Neural cell (in vitro differentiated cells): ENCODE data around the gene PHYHD1. TPM values are rescaled to one million over a fixed set of nuclear protein-coding genes. Genes with fewer than 3 reads are reported as not detected.

Experiments
- H2AFZ ChIP-seq: fragments of 200-600, 300-800 bp; sonication (generic), shearing (Covaris generic); 2 replicates; pipeline ENCODE4 v1.6.0; 2014; ENCODE audit warnings: low read depth, mild to moderate bottlenecking, antibody characterized with exemption, low read length, moderate library complexity
- H3F3A ChIP-seq: fragments of 200-600 bp; shearing (Covaris generic); 2 replicates; pipeline ENCODE4 v1.6.1; 2016; ENCODE audit warnings: mild to moderate bottlenecking, moderate library complexity, mixed read lengths, antibody characterized with exemption, low read length; ENCODE audit not compliant: insufficient read depth, poor library complexity, severe bottlenecking
- H3K27ac ChIP-seq: fragments of 200-600, 300-800 bp; sonication (generic), shearing (Covaris generic); 2 replicates; pipeline ENCODE4 v1.5.1; 2014; ENCODE audit warnings: mild to moderate bottlenecking, low read length, moderate library complexity
- H3K27me3 ChIP-seq: fragments of 300-800, 200-600 bp; sonication (generic), shearing (Covaris generic); 2 replicates; pipeline ENCODE4 v1.6.0; 2014; ENCODE audit warnings: mild to moderate bottlenecking, low read depth, low read length, moderate library complexity; ENCODE audit not compliant: insufficient read depth
- H3K36me3 ChIP-seq: fragments of 300-800, 200-600 bp; sonication (generic), shearing (Covaris generic); 2 replicates; pipeline ENCODE4 v1.5.1; 2014; ENCODE audit warnings: mild to moderate bottlenecking, antibody characterized with exemption, low read length, moderate library complexity; ENCODE audit not compliant: insufficient read depth
- H3K4me2 ChIP-seq: fragments of 300-800, 200-600 bp; sonication (generic), shearing (Covaris generic); 2 replicates; pipeline ENCODE4 v1.6.0; 2014; ENCODE audit warnings: mild to moderate bottlenecking, low read length
- H3K4me3 ChIP-seq: fragments of 300-800, 200-600 bp; sonication (generic), shearing (Covaris generic); 2 replicates; pipeline ENCODE4 v1.5.1; 2014; ENCODE audit warnings: mild to moderate bottlenecking, low read length, moderate library complexity
- H3K79me2 ChIP-seq: fragments of 200-600 bp; shearing (Covaris generic); replicated peaks from 2 replicates; pipeline ENCODE4 v1.6.0; 2014; ENCODE audit warnings: mild to moderate bottlenecking, low read length, moderate library complexity; ENCODE audit not compliant: insufficient read depth
- H3K9ac ChIP-seq: fragments of 300-800, 200-600 bp; sonication (generic), shearing (Covaris generic); 2 replicates; pipeline ENCODE4 v1.6.1; 2016; ENCODE audit warnings: mild to moderate bottlenecking, low read length, mixed read lengths
- H3K9me2 ChIP-seq: fragments of 200-600 bp; shearing (Covaris generic); 2 replicates; pipeline ENCODE4 v1.6.1; 2016; ENCODE audit warnings: mild to moderate bottlenecking, low read length, mixed read lengths; ENCODE audit not compliant: insufficient read depth
- H3K9me3 ChIP-seq: fragments of 200-600, 300-800 bp; sonication (generic), shearing (Covaris generic); 2 replicates; pipeline ENCODE4 v1.6.1; 2016; ENCODE audit warnings: mild to moderate bottlenecking, mixed run types, low read length, moderate library complexity, mixed read lengths
- H4K20me1 ChIP-seq: fragments of 200-600 bp; shearing (Covaris generic); 2 replicates; pipeline ENCODE4 v1.6.1; 2016; ENCODE audit warnings: mild to moderate bottlenecking, mixed run types; ENCODE audit not compliant: insufficient read depth
- EP300 ChIP-seq: fragments of 450-650 bp; conservative IDR thresholded peaks from 2 replicates; pipeline ENCODE4 v1.6.1; 2014; ENCODE audit warnings: antibody characterized with exemption, mild to moderate bottlenecking, moderate library complexity; ENCODE audit not compliant: poor library complexity, severe bottlenecking
- EZH2 ChIP-seq: fragments of 200-600, 300-800 bp; shearing (Covaris generic), sonication (generic); IDR thresholded peaks from 2 replicates; pipeline ENCODE4 v1.6.1; 2014; ENCODE audit warnings: antibody characterized with exemption, low read length, borderline replicate concordance, mild to moderate bottlenecking; ENCODE audit not compliant: insufficient read depth, poor library complexity, severe bottlenecking
- MXI1 ChIP-seq: fragments of 450-650 bp; conservative IDR thresholded peaks from 2 replicates; pipeline ENCODE4 v1.6.1; 2014; ENCODE audit warnings: antibody characterized with exemption, mild to moderate bottlenecking; ENCODE audit not compliant: poor library complexity, severe bottlenecking
- POLR2AphosphoS5 ChIP-seq: IDR thresholded peaks from 2 replicates; pipeline ENCODE4 v1.6.1; 2012
- RAD21 ChIP-seq: fragments of 450-650 bp; conservative IDR thresholded peaks from 2 replicates; pipeline ENCODE4 v1.6.1; 2014; ENCODE audit warnings: antibody characterized with exemption, mild to moderate bottlenecking, moderate library complexity
- SMC3 ChIP-seq: fragments of 450-650 bp; conservative IDR thresholded peaks from 2 replicates; pipeline ENCODE4 v1.6.1; 2014; ENCODE audit warnings: antibody characterized with exemption, mild to moderate bottlenecking, moderate library complexity; ENCODE audit not compliant: poor library complexity
- TAF1 ChIP-seq: IDR thresholded peaks from 2 replicates; pipeline ENCODE4 v1.6.1; 2012; ENCODE audit warnings: low read depth
- polyA plus RNA-seq: library from polyadenylated mRNA; depleted of rRNA; stranded (reverse); fragments of >200 nt; gene quantifications from 2 replicates; pipeline ENCODE4 v1.2.3, GENCODE V29; 2014
- TF ChIP-seq, protein P1 (sequence below): fragments of 450-650 bp; IDR thresholded peaks from 2 replicates; pipeline ENCODE4 v1.5.1; 2014; ENCODE audit warnings: antibody characterized with exemption, mild to moderate bottlenecking, moderate library complexity; ENCODE audit not compliant: poor library complexity, severe bottlenecking
- TF ChIP-seq, protein P2 (sequence below): IDR thresholded peaks from 2 replicates; pipeline ENCODE4 v1.6.1; 2012; ENCODE audit warnings: borderline replicate concordance

The PHYHD1 gene
- polyA plus RNA-seq, 1 donor from 2014 or later = not detected

DNA sequence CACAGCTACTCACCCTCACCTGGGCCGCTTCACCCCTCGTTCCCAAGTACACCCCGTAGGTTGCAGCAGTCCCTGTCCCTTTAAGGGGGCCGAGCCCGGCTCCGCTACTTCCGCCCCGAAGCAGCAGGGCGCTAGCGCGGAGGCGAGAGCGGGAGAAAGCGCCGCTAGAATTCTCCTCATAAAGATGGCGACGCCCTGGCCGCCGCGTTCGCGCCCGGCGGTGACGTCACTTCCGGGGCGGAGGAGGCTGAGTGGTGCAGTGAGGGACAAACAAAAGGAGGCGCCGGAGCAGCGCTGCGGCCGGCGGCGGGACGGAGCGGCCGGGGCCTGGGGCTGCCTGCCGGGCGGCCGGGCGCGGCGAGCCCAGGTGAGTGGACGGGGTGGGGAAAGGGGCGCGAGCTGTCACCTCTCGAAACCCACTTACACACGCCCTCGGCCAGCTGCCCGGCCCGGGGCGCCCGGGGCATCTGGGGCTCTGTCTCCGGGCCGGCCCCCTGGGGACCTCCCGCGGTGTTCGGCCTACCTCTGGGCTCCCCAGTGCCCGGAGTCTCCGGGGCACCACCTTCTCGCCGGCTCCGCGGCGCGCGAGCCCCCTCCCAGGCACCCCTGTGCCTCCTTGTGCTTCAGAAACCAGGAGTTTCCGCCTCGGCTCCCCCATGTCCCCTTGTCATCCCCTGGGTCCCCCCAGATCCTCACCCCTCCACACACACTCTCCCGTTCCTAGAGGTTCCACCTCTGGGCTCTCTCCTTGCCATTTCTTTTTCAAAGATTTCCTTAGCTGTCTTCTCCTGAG lies 38.7 kb upstream of the PHYHD1 start, which contains the start of the genes KYAT1 and LRRC8A:
TSS of gene KYAT1 (minus strand) at position 67 of the 793 bp plus-strand sequence. CDS start 36,545 bp downstream, outside the sequence.
TSS of gene LRRC8A (plus strand) at position 250 of the 793 bp plus-strand sequence. CDS start 25,032 bp downstream, outside the sequence.
- Histone ChIP-seq H3K9me2 (no peaks in the 10 kb centered on the region), H3K4me3 (peak within 1 kb of the TSS; percentile 88), H3K79me2 (peaks cover 33% of the 10 kb centered on the region), H3K9ac (peak within 1 kb of the TSS; percentile 97), H3K27ac (peak within 1 kb of the TSS; percentile 90), H3K9me3 (no peaks in the 10 kb centered on the region), H3K27me3 (no peaks in the 10 kb centered on the region), H3K4me2 (peak within 1 kb of the TSS; percentile 90), H3F3A (peaks cover 4% of the 10 kb centered on the region), H2AFZ (peak within 1 kb of the TSS; percentile 78), H3K36me3 (no peaks in the 10 kb centered on the region), H4K20me1 (no peaks in the 10 kb centered on the region)
- peak; percentile 47 for TF ChIP-seq EP300
- TF ChIP-seq, protein P1, sequence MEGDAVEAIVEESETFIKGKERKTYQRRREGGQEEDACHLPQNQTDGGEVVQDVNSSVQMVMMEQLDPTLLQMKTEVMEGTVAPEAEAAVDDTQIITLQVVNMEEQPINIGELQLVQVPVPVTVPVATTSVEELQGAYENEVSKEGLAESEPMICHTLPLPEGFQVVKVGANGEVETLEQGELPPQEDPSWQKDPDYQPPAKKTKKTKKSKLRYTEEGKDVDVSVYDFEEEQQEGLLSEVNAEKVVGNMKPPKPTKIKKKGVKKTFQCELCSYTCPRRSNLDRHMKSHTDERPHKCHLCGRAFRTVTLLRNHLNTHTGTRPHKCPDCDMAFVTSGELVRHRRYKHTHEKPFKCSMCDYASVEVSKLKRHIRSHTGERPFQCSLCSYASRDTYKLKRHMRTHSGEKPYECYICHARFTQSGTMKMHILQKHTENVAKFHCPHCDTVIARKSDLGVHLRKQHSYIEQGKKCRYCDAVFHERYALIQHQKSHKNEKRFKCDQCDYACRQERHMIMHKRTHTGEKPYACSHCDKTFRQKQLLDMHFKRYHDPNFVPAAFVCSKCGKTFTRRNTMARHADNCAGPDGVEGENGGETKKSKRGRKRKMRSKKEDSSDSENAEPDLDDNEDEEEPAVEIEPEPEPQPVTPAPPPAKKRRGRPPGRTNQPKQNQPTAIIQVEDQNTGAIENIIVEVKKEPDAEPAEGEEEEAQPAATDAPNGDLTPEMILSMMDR = peak; percentile 25
- TF ChIP-seq TAF1 = peak; percentile 87
- TF ChIP-seq RAD21 = no peak
- TF ChIP-seq POLR2AphosphoS5 = peak; percentile 52
- no peak for TF ChIP-seq EZH2
- peak; percentile 78 for TF ChIP-seq MXI1

DNA sequence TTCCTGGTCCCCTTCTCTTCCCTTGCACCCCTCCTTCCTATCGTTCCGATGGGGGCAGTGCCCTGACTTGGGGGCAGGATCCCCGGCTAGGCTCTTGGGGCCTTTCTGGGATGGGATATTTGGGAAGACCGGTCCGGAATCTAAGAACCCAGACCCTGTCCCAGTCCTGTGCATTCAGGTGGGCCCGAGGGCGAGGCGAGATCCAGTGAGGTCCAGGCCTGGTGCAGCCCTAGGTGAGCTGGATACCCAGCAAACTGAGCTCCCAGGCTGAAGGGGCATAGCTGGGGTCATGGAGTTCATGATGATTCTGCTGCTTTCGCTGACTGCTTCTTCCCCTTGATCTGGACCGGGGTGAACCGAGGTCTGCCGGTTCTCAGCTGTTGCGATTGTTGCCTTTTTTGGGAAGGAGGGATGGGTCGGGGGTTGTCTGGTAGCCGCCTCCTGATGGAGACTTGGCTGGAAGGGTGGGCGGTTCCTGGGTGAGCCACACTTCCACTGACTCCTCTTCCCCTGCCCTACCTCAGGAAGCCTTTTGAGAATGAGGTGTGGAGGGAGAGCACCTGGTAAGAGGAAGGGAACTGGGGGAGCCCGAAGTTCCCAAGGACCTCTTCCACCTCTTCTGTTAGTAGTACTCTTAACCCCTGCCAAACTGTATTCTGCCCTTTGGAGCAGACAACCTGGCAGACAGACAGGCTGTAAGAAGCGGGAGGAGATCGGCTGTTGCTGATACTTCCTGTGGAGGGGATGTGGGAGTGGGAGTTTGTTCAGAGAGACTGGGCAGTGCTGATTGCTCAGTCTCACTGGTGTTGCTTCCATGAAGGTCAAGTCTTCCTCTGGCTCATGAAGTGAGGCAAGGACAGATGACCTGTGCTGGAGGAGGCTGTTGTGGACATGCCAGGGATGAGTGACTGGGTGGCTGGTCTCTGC lies 37.8 kb upstream of the PHYHD1 start:
- peak overlapping the region; percentile 15 for H2AFZ ChIP-seq
- no peaks in the 10 kb centered on the region for H3K36me3 ChIP-seq
- peak overlapping the region; percentile 90 for H3K4me2 ChIP-seq
- no peaks in the 10 kb centered on the region for H3K9me2 ChIP-seq
- peak overlapping the region; percentile 88 for H3K4me3 ChIP-seq
- peaks cover 4% of the 10 kb centered on the region for H3F3A ChIP-seq
- no peaks in the 10 kb centered on the region for H3K9me3 ChIP-seq
- no peaks in the 10 kb centered on the region for H3K27me3 ChIP-seq
- H3K27ac ChIP-seq = peak overlapping the region; percentile 90
- H4K20me1 ChIP-seq = no peaks in the 10 kb centered on the region
- H3K79me2 ChIP-seq = peaks cover 34% of the 10 kb centered on the region
- no peak for TF ChIP-seq SMC3
- TF ChIP-seq MXI1 = no peak
- TF ChIP-seq POLR2AphosphoS5 = no peak
- TF ChIP-seq TAF1 = peak; percentile 48
- no peak for TF ChIP-seq RAD21
- peak overlapping the region; percentile 97 for H3K9ac ChIP-seq

DNA sequence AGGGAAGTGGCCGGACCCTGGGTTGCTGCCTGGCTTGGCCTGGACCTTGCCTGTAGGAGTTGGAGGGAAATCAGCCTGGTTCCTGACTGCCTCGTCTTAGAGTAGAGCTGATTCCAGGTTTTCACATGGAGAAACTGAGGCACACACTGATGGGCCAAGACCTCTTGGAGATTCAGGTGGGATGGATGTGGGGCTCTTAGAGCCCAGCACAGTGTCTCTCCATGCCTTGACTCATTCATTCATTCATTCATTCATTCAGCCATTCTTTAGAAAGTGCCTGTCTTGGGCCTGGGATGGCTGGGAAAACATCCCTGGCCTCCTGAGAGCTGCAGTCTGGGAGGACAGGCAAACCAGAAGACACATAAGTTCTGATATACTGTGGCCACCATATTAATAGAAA lies 36.6 kb upstream of the PHYHD1 start:
- H3K9me3 ChIP-seq = no peaks in the 10 kb centered on the region
- H3K27ac ChIP-seq = no peak overlapping the region
- H3K27me3 ChIP-seq = no peaks in the 10 kb centered on the region
- no peaks in the 10 kb centered on the region for H4K20me1 ChIP-seq
- H3K9me2 ChIP-seq = no peaks in the 10 kb centered on the region
- peaks cover 4% of the 10 kb centered on the region for H3F3A ChIP-seq
- TF ChIP-seq, protein P1 = no peak
- TF ChIP-seq MXI1 (no peak), SMC3 (no peak), RAD21 (no peak), TAF1 (no peak), POLR2AphosphoS5 (no peak), EZH2 (no peak), EP300 (no peak)
- TF ChIP-seq, protein P2, sequence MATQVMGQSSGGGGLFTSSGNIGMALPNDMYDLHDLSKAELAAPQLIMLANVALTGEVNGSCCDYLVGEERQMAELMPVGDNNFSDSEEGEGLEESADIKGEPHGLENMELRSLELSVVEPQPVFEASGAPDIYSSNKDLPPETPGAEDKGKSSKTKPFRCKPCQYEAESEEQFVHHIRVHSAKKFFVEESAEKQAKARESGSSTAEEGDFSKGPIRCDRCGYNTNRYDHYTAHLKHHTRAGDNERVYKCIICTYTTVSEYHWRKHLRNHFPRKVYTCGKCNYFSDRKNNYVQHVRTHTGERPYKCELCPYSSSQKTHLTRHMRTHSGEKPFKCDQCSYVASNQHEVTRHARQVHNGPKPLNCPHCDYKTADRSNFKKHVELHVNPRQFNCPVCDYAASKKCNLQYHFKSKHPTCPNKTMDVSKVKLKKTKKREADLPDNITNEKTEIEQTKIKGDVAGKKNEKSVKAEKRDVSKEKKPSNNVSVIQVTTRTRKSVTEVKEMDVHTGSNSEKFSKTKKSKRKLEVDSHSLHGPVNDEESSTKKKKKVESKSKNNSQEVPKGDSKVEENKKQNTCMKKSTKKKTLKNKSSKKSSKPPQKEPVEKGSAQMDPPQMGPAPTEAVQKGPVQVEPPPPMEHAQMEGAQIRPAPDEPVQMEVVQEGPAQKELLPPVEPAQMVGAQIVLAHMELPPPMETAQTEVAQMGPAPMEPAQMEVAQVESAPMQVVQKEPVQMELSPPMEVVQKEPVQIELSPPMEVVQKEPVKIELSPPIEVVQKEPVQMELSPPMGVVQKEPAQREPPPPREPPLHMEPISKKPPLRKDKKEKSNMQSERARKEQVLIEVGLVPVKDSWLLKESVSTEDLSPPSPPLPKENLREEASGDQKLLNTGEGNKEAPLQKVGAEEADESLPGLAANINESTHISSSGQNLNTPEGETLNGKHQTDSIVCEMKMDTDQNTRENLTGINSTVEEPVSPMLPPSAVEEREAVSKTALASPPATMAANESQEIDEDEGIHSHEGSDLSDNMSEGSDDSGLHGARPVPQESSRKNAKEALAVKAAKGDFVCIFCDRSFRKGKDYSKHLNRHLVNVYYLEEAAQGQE = no peak
- H3K4me3 ChIP-seq = peak overlapping the region; percentile 88
- no peak overlapping the region for H2AFZ ChIP-seq
- no peak overlapping the region for H3K4me2 ChIP-seq
- peaks cover 37% of the 10 kb centered on the region for H3K79me2 ChIP-seq
- H3K9ac ChIP-seq = no peak overlapping the region
- no peaks in the 10 kb centered on the region for H3K36me3 ChIP-seq
